Spinal cord (tissue), 10 donors: Measurements from ENCODE around the gene USP16. TPM values are rescaled to one million over a fixed set of nuclear protein-coding genes. Genes with fewer than 3 reads are reported as not detected.
"Not testable (repeated sequence)": the region's sequence is repeated elsewhere in the genome, so short reads cannot be mapped to it uniquely, and the experiment has no call there.

Source experiments
- DNase-seq, 6 donors: peaks; one replicate each; pipeline versions ENCODE4 v3.0.0 to v3.0.0-alpha.2; 2013 to 2015; ENCODE audit warnings: low spot score in 6 of 6, low read depth in 4 of 6
- H3K27ac ChIP-seq: one replicate; pipeline ENCODE4 v1.5.1; 2013; ENCODE audit warnings: low read depth, low read length, control low read depth
- H3K27me3 ChIP-seq: one replicate; pipeline ENCODE4 v1.6.1; 2013; ENCODE audit warnings: low read length; ENCODE audit not compliant: control insufficient read depth, insufficient read depth
- H3K36me3 ChIP-seq: one replicate; pipeline ENCODE4 v1.6.1; 2013; ENCODE audit warnings: low read length; ENCODE audit not compliant: control insufficient read depth, insufficient read depth
- H3K4me1 ChIP-seq: one replicate; pipeline ENCODE4 v1.6.1; 2013; ENCODE audit warnings: low read length; ENCODE audit not compliant: control insufficient read depth, insufficient read depth
- H3K4me3 ChIP-seq: one replicate; pipeline ENCODE4 v1.5.1; 2013; ENCODE audit warnings: low read depth, low read length, control low read depth
- H3K9me3 ChIP-seq: one replicate; pipeline ENCODE4 v1.6.1; 2013; ENCODE audit warnings: low read length; ENCODE audit not compliant: control insufficient read depth, insufficient read depth
- WGBS: methylation state at CpG from one replicate; pipeline ENCODE4 v1.1.5; 2013; ENCODE audit warnings: missing lambda C conversion rate; ENCODE audit not compliant: insufficient coverage; 5-methylcytosine and 5-hydroxymethylcytosine counted together
- long read RNA-seq, 4 donors: transcript quantifications; one replicate each; lab custom pipeline, GENCODE V29; 2026
- polyA plus RNA-seq, 2 donors: library from polyadenylated mRNA; unstranded; fragments of 120-200 nt; gene quantifications; one replicate each; pipeline ENCODE4 v1.2.1, GENCODE V29; 2013; ENCODE audit not compliant: insufficient read length in 2 of 2
- total RNA-seq, 2 donors: library from RNA; depleted of rRNA in 1 of 2; stranded (reverse); fragments of 120-200 nt in 1 of 2; fragments of >200 nt in 1 of 2; gene quantifications; one replicate each; pipeline versions ENCODE4 v1.2.3 to v1.2.4, GENCODE V29; 2013 to 2014
- donor health status: healthy.

Gene USP16
- total RNA-seq (10 to 100 TPM; 47.0 to 52.2 TPM), polyA plus RNA-seq (10 to 100 TPM; 41.4 to 51.1 TPM)
- long read RNA-seq, donor 1, partial matches to known transcripts = 6 of 9 reads
- long read RNA-seq, donor 1, other reads (novel, unspliced or antisense) = 0 of 9 reads
- long read RNA-seq, donor 2 = 0 reads
- long read RNA-seq, donor 3 = 0 reads
- long read RNA-seq, donor 4, partial matches to known transcripts = 9 of 15 reads
- long read RNA-seq, donor 4, other reads (novel, unspliced or antisense) = 0 of 15 reads

- WGBS = 0% methylated on average over 37 of the region's 48 CpGs
- H3K4me1 ChIP-seq = peaks cover 8% of the 10 kb centered on the region
- peaks cover 6% of the 10 kb centered on the region for H3K36me3 ChIP-seq
- no peaks in the 10 kb centered on the region for H3K9me3 ChIP-seq
- no peaks in the 10 kb centered on the region for H3K27me3 ChIP-seq
- DNase-seq = peak; percentile 96 to 100 (median 99)
- H3K27ac ChIP-seq = peak within 1 kb of the TSS; percentile 100
- peak within 1 kb of the TSS; percentile 98 for H3K4me3 ChIP-seq
Observed at GRCh38 chr21:29024474-29025327, at the start of gene USP16. TSS of gene USP16 (plus strand) at chr21:29024668. CDS start at chr21:29027914, 3,246 bp downstream.

GRCh38 chr21:28975397-28975796 is 49.1 kb upstream of the USP16 start:
- no peak overlapping the region for H3K27ac ChIP-seq

GRCh38 chr21:28979092-28979491 is 45.4 kb upstream of the USP16 start:
- no peaks in the 10 kb centered on the region for H3K4me1 ChIP-seq
- no peak overlapping the region for H3K27ac ChIP-seq
- no peaks in the 10 kb centered on the region for H3K9me3 ChIP-seq
- peaks cover 27% of the 10 kb centered on the region for H3K36me3 ChIP-seq
- no peak overlapping the region for H3K4me3 ChIP-seq
- no CpG with 5 or more reads among the region's 1 CpG for WGBS
- no peak for DNase-seq
- H3K27me3 ChIP-seq = no peaks in the 10 kb centered on the region

More at GRCh38 chr21:28975397-28975796, 49.1 kb upstream of the USP16 start:
- Histone ChIP-seq H3K27me3 (no peaks in the 10 kb centered on the region), H3K9me3 (no peaks in the 10 kb centered on the region), H3K4me3 (no peak overlapping the region), H3K36me3 (peaks cover 17% of the 10 kb centered on the region), H3K4me1 (no peaks in the 10 kb centered on the region)
- no peak for DNase-seq
- WGBS = no CpG with 5 or more reads among the region's 3 CpGs

GRCh38 chr21:28982637-28983036 is 41.8 kb upstream of the USP16 start:
- Histone ChIP-seq H3K36me3 (peaks cover 22% of the 10 kb centered on the region), H3K27ac (no peak overlapping the region), H3K4me3 (no peak overlapping the region), H3K9me3 (no peaks in the 10 kb centered on the region), H3K27me3 (no peaks in the 10 kb centered on the region), H3K4me1 (no peaks in the 10 kb centered on the region)
- no CpG with 5 or more reads among the region's 1 CpG for WGBS
- no peak for DNase-seq

- no peaks in the 10 kb centered on the region for H3K4me1 ChIP-seq
- H3K27me3 ChIP-seq = no peaks in the 10 kb centered on the region
- H3K4me3 ChIP-seq = no peak overlapping the region
- no peak for DNase-seq
- WGBS = 79% methylated on average over 2 of the region's 4 CpGs
- H3K36me3 ChIP-seq = peaks cover 21% of the 10 kb centered on the region
- H3K9me3 ChIP-seq = no peaks in the 10 kb centered on the region
- no peak overlapping the region for H3K27ac ChIP-seq
Observed at GRCh38 chr21:28986677-28987076, 37.8 kb upstream of the USP16 start.

- not testable (repeated sequence) for H3K9me3 ChIP-seq, H3K4me3 ChIP-seq, H3K27ac ChIP-seq, DNase-seq, H3K27me3 ChIP-seq, H3K4me1 ChIP-seq
- H3K36me3 ChIP-seq = peaks cover 14% of the 10 kb centered on the region
- WGBS = 100% methylated on average over 2 of the region's 6 CpGs
Observed at GRCh38 chr21:28988146-28988545, 36.3 kb upstream of the USP16 start.

GRCh38 chr21:28991861-28992525 is 32.5 kb upstream of the USP16 start:
- WGBS = 2% methylated on average over 3 of the region's 14 CpGs
- H3K27ac ChIP-seq = peak overlapping the region; percentile 95
- no peak for DNase-seq

GRCh38 chr21:28992526-28993292 is 31.8 kb upstream of the USP16 start, which contains the start of gene LTN1:
TSS of gene LTN1 (minus strand) at chr21:28992877. CDS start at chr21:28992805, 72 bp downstream.
- H3K36me3 ChIP-seq = peaks cover 2% of the 10 kb centered on the region
- WGBS = under 1% methylated on average over 40 of the region's 43 CpGs

More at GRCh38 chr21:28991861-28992525, 32.5 kb upstream of the USP16 start:
- Histone ChIP-seq H3K36me3 (peaks cover 2% of the 10 kb centered on the region), H3K4me3 (peak overlapping the region; percentile 100), H3K9me3 (no peaks in the 10 kb centered on the region), H3K27me3 (no peaks in the 10 kb centered on the region), H3K4me1 (peaks cover 12% of the 10 kb centered on the region)

GRCh38 chr21:28993293-28993629 is 31.2 kb upstream of the USP16 start:
- no CpG with 5 or more reads among the region's 4 CpGs for WGBS
- Histone ChIP-seq H3K4me3 (peak overlapping the region; percentile 100), H3K27me3 (no peaks in the 10 kb centered on the region), H3K9me3 (no peaks in the 10 kb centered on the region), H3K36me3 (peaks cover 2% of the 10 kb centered on the region), H3K27ac (peak overlapping the region; percentile 95), H3K4me1 (peaks cover 12% of the 10 kb centered on the region)
- peak in 1 of 6 donors; percentile 13 for DNase-seq

More at GRCh38 chr21:28992526-28993292, 31.8 kb upstream of the USP16 start, which contains the start of gene LTN1:
- peaks cover 12% of the 10 kb centered on the region for H3K4me1 ChIP-seq
- peak; percentile 99 to 100 (median 99) for DNase-seq
- no peaks in the 10 kb centered on the region for H3K27me3 ChIP-seq
- peak within 1 kb of the TSS; percentile 100 for H3K4me3 ChIP-seq
- H3K27ac ChIP-seq = peak within 1 kb of the TSS; percentile 95
- no peaks in the 10 kb centered on the region for H3K9me3 ChIP-seq
